Heart right ventricle (tissue), 16 donors: ENCODE measurements around the gene VAC14. TPM values are rescaled to one million over a fixed set of nuclear protein-coding genes. Genes with fewer than 3 reads are reported as not detected.
"Not testable (repeated sequence)": the region's sequence is repeated elsewhere in the genome, so short reads cannot be mapped to it uniquely, and the experiment has no call there.

Experiments used
- ATAC-seq, 8 donors: fragments of 200-7000 bp; cut with Tn5 transposase; one replicate each; pipeline ENCODE4 v1.9.1; 2020; ENCODE audit warnings: mild to moderate bottlenecking in 8 of 8, moderate library complexity in 8 of 8, moderate number of reproducible peaks in 1 of 8
- DNase-seq, 2 donors: peaks; one replicate each; pipeline ENCODE4 v3.0.0-alpha.2; 2020
- H3K27ac ChIP-seq, 10 donors: fragments of 200-600 bp; sonication (generic) in 2 of 10; one replicate each; pipeline versions ENCODE4 v1.5.0 to v1.8.0; 2020 to 2022; ENCODE audit warnings: mild to moderate bottlenecking in 3 of 10
- H3K27me3 ChIP-seq, 7 donors: fragments of 200-600 bp; one replicate each; pipeline ENCODE4 v1.8.0; 2021 to 2022; ENCODE audit warnings: mild to moderate bottlenecking in 2 of 7
- H3K36me3 ChIP-seq, 9 donors: fragments of 200-600 bp; sonication (generic) in 1 of 9; one replicate each; pipeline versions ENCODE4 v1.5.0 to v1.8.0; 2020 to 2022; ENCODE audit warnings: mild to moderate bottlenecking in 2 of 9
- H3K4me1 ChIP-seq, 9 donors: fragments of 200-600 bp; sonication (generic) in 1 of 9; one replicate each; pipeline versions ENCODE4 v1.5.0 to v1.8.0; 2020 to 2022; ENCODE audit warnings: mild to moderate bottlenecking in 4 of 9
- H3K4me3 ChIP-seq, 10 donors: fragments of 200-600 bp; sonication (generic) in 2 of 10; one replicate each; pipeline versions ENCODE4 v1.5.0 to v1.8.0; 2020 to 2022; ENCODE audit warnings: mild to moderate bottlenecking in 7 of 10, moderate library complexity in 2 of 10
- H3K9me3 ChIP-seq, 11 donors: fragments of 200-600 bp in 10 of 11; sonication (generic) in 2 of 11; one replicate each; pipeline versions ENCODE4 v1.5.0 to v1.8.0; 2013 to 2022; ENCODE audit warnings: mild to moderate bottlenecking in 2 of 11, control low read depth in 1 of 11, moderate library complexity in 1 of 11
- WGBS, 2 donors: extraction: QIAGEN DNeasy Blood & Tissue Kit; methylation state at CpG; one replicate each; pipeline ENCODE4 v1.1.7; 2013; ENCODE audit warnings: inconsistent platforms in 1 of 2; 5-methylcytosine and 5-hydroxymethylcytosine counted together
- intact Hi-C, 10 donors: fragments of 100-400 bp; cut with DNase I; formaldehyde crosslinking; loops; one replicate each; pipeline versions ENCODE4 v1.11.1 to v1.14.2; 2022
- long read RNA-seq, 3 donors: library from polyadenylated mRNA; unstranded; transcript quantifications; one replicate each; pipeline ENCODE4 v2.0.0, GENCODE V29; 2020 to 2021
- polyA plus RNA-seq, 2 donors: library from polyadenylated mRNA; stranded (reverse); fragments of 200-250 nt; gene quantifications; one replicate each; pipeline ENCODE4 v1.2.3, GENCODE V29; 2013
- total RNA-seq, 10 donors: library from RNA; stranded (reverse); fragmentation: NEBNext Ultra II Directional in 3 of 10; extraction: Animal tissue kit (Norgen Biotek cat#: 25700) in 3 of 10; gene quantifications; one replicate each; pipeline versions ENCODE4 v1.2.1 to v1.2.4, GENCODE V29; 2021 to 2023
- TF ChIP-seq, protein P1 (sequence below), 9 donors: fragments of 200-600 bp; sonication (generic) in 2 of 9; IDR thresholded peaks; one replicate each; pipeline versions ENCODE4 v1.5.0 to v1.8.0; 2021 to 2022; ENCODE audit warnings: antibody characterized with exemption in 9 of 9, mild to moderate bottlenecking in 5 of 9, moderate library complexity in 1 of 9
- donor health status: Arrhythmogenic right ventricular cardiomyopathy.
- donor health status: ischemic (EF 13 %, LVEDD 7.1; RV severe dilation, severe dysfunction).
- donor health status: healthy with polysubstance abuse.
- donor health status: DM: no; HTN: yes; CAD: no.
- donor health status: DM: no; HTN: no; CAD: no.
- donor health status: ischemic (EF 25% LVEDD 6.9; RV normal size, moderate dysfunction).
- donor health status: ischemic (EF 25% LVEDD 5.7; RV mildly dilated, moderate dysfunction).
- donor health status: healthy.
- donor health status: DM: yes; HTN: yes; CAD: no.
- donor health status: Ischemic cardiomyopathy.
- donor health status: ischemic (EF 35%, LVEDD 5.7; RV mildly dilated, moderate dysfunction).
- donor health status: nonischemic (EF 11% LVEDD 7.7; RV severe dilation, severe dysfunction).
- donor health status: DM: yes; HTN: yes; CAD: no.
- donor health status: PGD.
- donor health status: ischemic (EF 29% LVEDD 5.4; RV normal size, mild dysfunction).
- donor health status: nonischemic (EF 23%, LVEDD 6.1; RV moderate dilation, normal function).

Gene VAC14
- total RNA-seq (10 to 100 TPM; 19.2 to 27.9 (median 22.7) TPM), polyA plus RNA-seq (10 to 100 TPM; 27.1 to 43.7 TPM)
- long read RNA-seq, donor 1, transcript VAC14-201 (19 exons, 3,099 nt): major isoform, 15 of 32 reads
- long read RNA-seq, donor 1, transcript VAC14-212 (1 exons, 3,609 nt): minor isoform, 6 of 32 reads
- long read RNA-seq, donor 1, partial matches to known transcripts: 7 of 32 reads
- long read RNA-seq, donor 1, other reads (novel, unspliced or antisense): 4 of 32 reads
- long read RNA-seq, donor 2, transcript VAC14-201 (19 exons, 3,099 nt): major isoform, 12 of 29 reads
- long read RNA-seq, donor 2, partial matches to known transcripts: 10 of 29 reads
- long read RNA-seq, donor 2, other reads (novel, unspliced or antisense): 5 of 29 reads
- long read RNA-seq, donor 3, partial matches to known transcripts: 2 of 8 reads
- long read RNA-seq, donor 3, other reads (novel, unspliced or antisense): 2 of 8 reads

GRCh38 chr16:70800781-70801480 lies at the start of gene VAC14:
TSS of gene VAC14 (minus strand) at chr16:70801158. CDS start at chr16:70800900, 258 bp downstream.
- intact Hi-C loops: no loop called here
- peak within 1 kb of the TSS in 6 of 10 donors; percentile 6 to 82 (median 27) for H3K27ac ChIP-seq
- peaks cover 0 to 8% (median 0%) of the 10 kb centered on the region in 7 donors for H3K27me3 ChIP-seq
- ATAC-seq (peak; percentile 95 to 98 (median 96)), DNase-seq (peak; percentile 85 to 89)
- peak within 1 kb of the TSS; percentile 71 to 96 (median 82) for H3K4me3 ChIP-seq
- 1% methylated on average over 61 to 64 of the region's 64 CpGs for WGBS, 2 donors
- peaks cover 0 to 22% (median 0%) of the 10 kb centered on the region in 11 donors for H3K9me3 ChIP-seq
- peaks cover 5 to 26% (median 16%) of the 10 kb centered on the region in 9 donors for H3K4me1 ChIP-seq
- TF ChIP-seq, protein P1, sequence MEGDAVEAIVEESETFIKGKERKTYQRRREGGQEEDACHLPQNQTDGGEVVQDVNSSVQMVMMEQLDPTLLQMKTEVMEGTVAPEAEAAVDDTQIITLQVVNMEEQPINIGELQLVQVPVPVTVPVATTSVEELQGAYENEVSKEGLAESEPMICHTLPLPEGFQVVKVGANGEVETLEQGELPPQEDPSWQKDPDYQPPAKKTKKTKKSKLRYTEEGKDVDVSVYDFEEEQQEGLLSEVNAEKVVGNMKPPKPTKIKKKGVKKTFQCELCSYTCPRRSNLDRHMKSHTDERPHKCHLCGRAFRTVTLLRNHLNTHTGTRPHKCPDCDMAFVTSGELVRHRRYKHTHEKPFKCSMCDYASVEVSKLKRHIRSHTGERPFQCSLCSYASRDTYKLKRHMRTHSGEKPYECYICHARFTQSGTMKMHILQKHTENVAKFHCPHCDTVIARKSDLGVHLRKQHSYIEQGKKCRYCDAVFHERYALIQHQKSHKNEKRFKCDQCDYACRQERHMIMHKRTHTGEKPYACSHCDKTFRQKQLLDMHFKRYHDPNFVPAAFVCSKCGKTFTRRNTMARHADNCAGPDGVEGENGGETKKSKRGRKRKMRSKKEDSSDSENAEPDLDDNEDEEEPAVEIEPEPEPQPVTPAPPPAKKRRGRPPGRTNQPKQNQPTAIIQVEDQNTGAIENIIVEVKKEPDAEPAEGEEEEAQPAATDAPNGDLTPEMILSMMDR (IDR thresholded peaks at IDR 0.05): no peak
- H3K36me3 ChIP-seq: peaks cover 0 to 18% (median 0%) of the 10 kb centered on the region in 9 donors

DNA sequence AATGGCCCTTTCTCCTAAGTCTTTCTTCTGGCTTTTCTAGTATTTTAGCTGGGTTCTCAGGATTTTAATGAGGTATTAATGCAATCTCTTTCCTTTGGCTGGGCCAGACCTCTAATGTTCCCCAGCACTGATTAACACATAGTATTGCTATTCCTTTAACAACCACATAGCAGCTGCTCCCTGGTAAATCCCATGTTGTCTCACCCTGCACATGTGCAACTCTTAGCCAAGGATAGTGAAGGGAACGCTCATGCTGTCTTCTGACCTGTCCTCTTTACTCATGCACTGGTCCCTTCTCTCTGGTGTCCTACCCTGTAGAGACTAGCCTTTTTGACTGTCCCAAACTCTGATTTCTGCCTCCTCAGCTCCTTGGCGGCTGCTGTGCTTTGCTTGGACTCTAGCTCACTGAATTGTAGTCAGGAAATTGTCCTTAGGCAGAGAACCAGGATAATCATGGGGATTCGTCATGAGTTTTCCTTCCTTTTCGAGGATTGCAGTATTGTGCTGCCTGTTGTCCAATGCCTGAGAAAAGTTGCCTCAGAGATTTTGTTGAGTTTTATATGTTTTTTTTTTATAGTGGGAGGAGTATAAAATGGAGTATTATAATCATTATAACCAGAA lies 22.6 kb upstream of the VAC14 start:
- peak in 1 of 8 donors; percentile 17 for ATAC-seq
- H3K27ac ChIP-seq, DNase-seq, H3K9me3 ChIP-seq, H3K4me1 ChIP-seq, H3K27me3 ChIP-seq, intact Hi-C loops, H3K4me3 ChIP-seq, H3K36me3 ChIP-seq: not testable (repeated sequence)
- 55 to 71% methylated on average over 1 of the region's 4 CpGs for WGBS, 2 donors

DNA sequence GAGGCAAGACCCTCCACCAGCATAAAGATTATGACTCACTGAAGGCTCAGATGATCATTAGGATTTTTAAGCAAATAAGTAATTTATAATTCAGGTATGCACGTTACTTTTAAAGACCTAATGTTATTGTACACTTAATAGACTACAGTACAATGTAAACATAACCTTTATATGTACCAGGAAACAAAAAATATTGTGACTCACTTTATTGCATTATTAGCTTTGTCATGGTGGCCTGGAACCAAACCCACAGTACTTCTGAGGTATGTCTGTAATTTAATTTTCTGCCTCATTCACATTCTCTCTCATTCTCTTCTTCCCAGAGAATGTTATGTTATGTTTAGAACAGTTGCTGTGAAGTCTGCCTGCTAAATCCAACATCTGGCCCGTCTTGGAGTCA lies 21.8 kb upstream of the VAC14 start:
- WGBS, 2 donors: 27 to 55% methylated on average over 1 of the region's 2 CpGs
- ATAC-seq, H3K36me3 ChIP-seq, H3K4me3 ChIP-seq, intact Hi-C loops, H3K4me1 ChIP-seq, H3K27me3 ChIP-seq, DNase-seq, H3K27ac ChIP-seq, H3K9me3 ChIP-seq: not testable (repeated sequence)

GRCh38 chr16:70818088-70818487 lies 17.1 kb upstream of the VAC14 start:
- ATAC-seq, H3K27ac ChIP-seq, DNase-seq, H3K4me1 ChIP-seq, H3K4me3 ChIP-seq, H3K9me3 ChIP-seq, H3K27me3 ChIP-seq, H3K36me3 ChIP-seq, intact Hi-C loops: not testable (repeated sequence)
- WGBS, 2 donors: 84% methylated on average over 9 to 11 of the region's 13 CpGs

DNA sequence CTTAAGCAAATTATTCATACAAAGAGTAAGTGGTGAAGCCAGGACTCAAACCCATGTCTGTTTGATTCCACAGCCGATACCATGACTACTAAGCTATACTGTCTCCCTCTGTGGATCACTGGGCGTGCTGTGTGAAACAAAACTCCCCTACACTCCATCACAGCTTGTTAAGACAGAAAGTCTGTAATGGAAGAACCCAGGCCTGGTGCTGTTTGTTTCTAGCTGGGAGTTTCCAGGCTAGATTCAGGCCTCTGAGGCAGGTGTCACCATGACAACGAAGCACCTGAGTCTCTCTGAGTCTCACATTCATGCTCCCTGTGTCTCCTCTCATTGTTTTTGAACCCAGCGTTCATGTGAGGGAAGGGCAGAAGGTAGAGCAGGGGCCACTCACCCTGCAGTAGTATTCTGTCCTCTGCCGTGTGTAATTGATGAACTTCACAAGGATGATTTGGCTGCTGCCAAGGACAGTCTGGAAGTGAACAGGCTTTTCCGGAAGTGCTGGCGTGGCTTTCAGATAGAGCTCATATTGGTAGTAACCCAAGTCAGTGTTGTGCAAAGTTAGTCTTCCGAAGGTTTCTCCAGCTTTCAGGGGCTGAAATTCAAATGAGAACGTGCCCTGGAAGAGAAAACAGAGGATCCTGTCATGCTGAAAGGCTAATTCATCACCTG lies 8.6 kb upstream of the VAC14 start:
- WGBS, 2 donors: 66 to 72% methylated on average over 9 of the region's 9 CpGs
- Histone ChIP-seq H3K27ac (no peak overlapping the region), H3K36me3 (no peaks in the 10 kb centered on the region), H3K27me3 (peaks cover 0 to 42% (median 28%) of the 10 kb centered on the region in 7 donors), H3K4me1 (no peaks in the 10 kb centered on the region), H3K4me3 (no peak overlapping the region), H3K9me3 (peaks cover 0 to 2% (median 0%) of the 10 kb centered on the region in 11 donors)
- no peak for DNase-seq
- no peak for ATAC-seq
- intact Hi-C loops: no loop called here
- TF ChIP-seq, protein P1 (IDR thresholded peaks at IDR 0.05): no peak
